ENCODE measurements around the gene MAK.

GRCh38 chr6:10886691-10887502 lies 48.6 kb upstream of the MAK start, which contains the start of gene SYCP2L:
- TF ChIP-seq POLR2AphosphoS5 (IDR thresholded peaks at IDR 0.05; ENCODE audit: low read depth, low read length) (no peak), KDM1A (CRISPR knock-in tag; IDR thresholded peaks at IDR 0.05) (no peak), TIGD3 (CRISPR knock-in tag; IDR thresholded peaks at IDR 0.05; ENCODE audit: borderline replicate concordance) (no peak), ZBTB42 (CRISPR knock-in tag; IDR thresholded peaks at IDR 0.05) (no peak)
